ENCODE results near the gene ZRANB3. TPM values are rescaled to one million over a fixed set of nuclear protein-coding genes. Genes with fewer than 3 reads are reported as not detected.
A peak's percentile ranks its signal among the peaks of the same experiment; 100 is the strongest.
"Not testable (repeated sequence)": the region's sequence is repeated elsewhere in the genome, so short reads cannot be mapped to it uniquely, and the experiment has no call there.

ZRANB3 gene
- total and polyA plus RNA-seq, 2 of the 13 experiments (the other 11 are each of a cell fraction or from before 2014, with no cell fraction given), result 5.8 to 25.2 TPM

GRCh38 chr2:135454608-135455007 lies 76.4 kb downstream of the ZRANB3 start (continued):
- no peak for TF ChIP-seq GPBP1L1 (CRISPR knock-in tag; IDR thresholded peaks at IDR 0.05)
- no peak for TF ChIP-seq ZNF503 (CRISPR knock-in tag; IDR thresholded peaks at IDR 0.05)
- TF ChIP-seq SP4 (CRISPR knock-in tag; IDR thresholded peaks at IDR 0.05), result no peak
- TF ChIP-seq SALL1 (CRISPR knock-in tag; IDR thresholded peaks at IDR 0.05), result no peak
- no peak for TF ChIP-seq SYNCRIP (IDR thresholded peaks at IDR 0.05; ENCODE audit: insufficient read depth, low read depth, low read length)

GRCh38 chr2:135453027-135453426 lies 78.0 kb downstream of the ZRANB3 start:
- DNase-seq (ENCODE audit: low spot score); H4K20me1 ChIP-seq (ENCODE audit: insufficient read depth, low read length); H3K4me3 ChIP-seq (replicated peaks in 1 of 3; ENCODE audit: insufficient read depth in 1 of 3, low read depth in 2 of 3, low read length in 3 of 3); H3K27ac ChIP-seq (ENCODE audit: extremely low read length, insufficient read depth, low read length); H2AFZ ChIP-seq (ENCODE audit: low read length); FAIRE-seq; intact Hi-C loops (cut with micrococcal nuclease; ENCODE audit: unreplicated experiment); H3K4me1 ChIP-seq (ENCODE audit: insufficient read depth, low read length); H3K27me3 ChIP-seq (ENCODE audit: control insufficient read depth in 1 of 2, insufficient read depth in 2 of 2, low read length in 2 of 2); CTCF ChIA-PET (ENCODE audit: low intra/inter-chr PET ratio, low total read pairs); POLR2A ChIA-PET; H3K36me3 ChIP-seq (replicated peaks in 1 of 2; ENCODE audit: control insufficient read depth in 1 of 2, insufficient read depth in 2 of 2, low read length in 2 of 2); H3K9ac ChIP-seq (ENCODE audit: insufficient read depth, low read depth, low read length); BruUV-seq (replicated peaks); in situ Hi-C loops (cut with HindIII; ENCODE audit: extremely low pct_ligation_motif_present, low pct_unique_long_range_greater_than_20kb); H3K4me2 ChIP-seq (ENCODE audit: low read depth, low read length); ATAC-seq; H3K79me2 ChIP-seq (ENCODE audit: insufficient read depth, low read length): not testable (repeated sequence)
- TF ChIP-seq ZNF280B (CRISPR knock-in tag; IDR thresholded peaks at IDR 0.05; ENCODE audit: borderline replicate concordance) (peak; percentile 65; the same call in 1 of the 2 replicates), ZFP36 (IDR thresholded peaks at IDR 0.05; ENCODE audit: borderline replicate concordance, low read depth, low read length, partially characterized antibody) (peak; percentile 86), ZNF280D (CRISPR knock-in tag; IDR thresholded peaks at IDR 0.05) (peak; percentile 85; the same call in 1 of the 2 replicates)
- 100% methylated on average over 1 of the region's 1 CpG for WGBS (ENCODE audit: low lambda C conversion rate)
- H3K9me3 ChIP-seq (ENCODE audit: low read length), result peaks cover 25% of the 10 kb centered on the region

Data from HepG2 (cell line).